Lower leg skin (tissue), 3 donors: ENCODE measurements around the gene ORC4.

Source experiments
- CTCF ChIP-seq, 3 donors: fragments of 450-650 bp; IDR thresholded peaks; one replicate each; pipeline ENCODE4 v1.5.1; 2016; ENCODE audit warnings: antibody characterized with exemption in 3 of 3, mild to moderate bottlenecking in 3 of 3, moderate library complexity in 2 of 3
- POLR2A ChIP-seq, 2 donors: fragments of 450-650 bp; IDR thresholded peaks; one replicate each; pipeline ENCODE4 v1.6.1; 2016 to 2017; ENCODE audit warnings: antibody characterized with exemption in 2 of 2, mild to moderate bottlenecking in 1 of 2, moderate library complexity in 1 of 2

DNA sequence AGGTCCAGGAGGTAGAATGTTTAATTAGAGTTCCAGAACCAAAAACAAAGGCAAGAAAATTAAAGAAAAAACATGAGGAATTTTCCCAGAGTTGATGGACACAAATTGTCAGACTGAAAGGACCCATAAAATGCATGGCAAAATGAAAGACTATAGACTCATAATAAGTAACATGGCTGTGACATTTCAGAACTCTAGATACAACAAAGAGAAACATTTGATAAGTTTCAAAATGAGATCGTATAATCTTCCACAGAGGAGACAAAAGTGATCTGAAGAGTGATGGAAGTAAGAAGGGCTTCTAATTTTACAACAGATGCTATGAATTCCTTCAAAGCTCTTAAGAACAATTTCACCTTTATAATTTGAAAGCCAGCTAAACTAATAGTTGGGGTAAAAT lies 20.4 kb downstream of the ORC4 start:
- no peak for TF ChIP-seq POLR2A (IDR thresholded peaks at IDR 0.05)
- TF ChIP-seq CTCF (IDR thresholded peaks at IDR 0.05), result no peak
